Suprapubic skin (tissue), 4 donors: ENCODE data around the gene IER2. TPM values are rescaled to one million over a fixed set of nuclear protein-coding genes. Genes with fewer than 3 reads are reported as not detected.

Source experiments
- DNase-seq, 2 donors: peaks; one replicate each; pipeline ENCODE4 v3.0.0-alpha.2; 2019; ENCODE audit warnings: low spot score in 2 of 2
- H3K27ac ChIP-seq: fragments of 200-600 bp; sonication (generic); one replicate; pipeline ENCODE4 v1.5.1; 2019
- H3K27me3 ChIP-seq: fragments of 200-600 bp; sonication (generic); one replicate; pipeline ENCODE4 v1.5.1; 2019
- H3K36me3 ChIP-seq: fragments of 200-600 bp; sonication (generic); one replicate; pipeline ENCODE4 v1.5.1; 2019
- H3K4me1 ChIP-seq: fragments of 200-600 bp; sonication (generic); one replicate; pipeline ENCODE4 v1.5.1; 2019
- H3K4me3 ChIP-seq: fragments of 200-600 bp; sonication (generic); one replicate; pipeline ENCODE4 v1.5.1; 2019; ENCODE audit warnings: mild to moderate bottlenecking
- H3K9me3 ChIP-seq: fragments of 200-600 bp; sonication (generic); one replicate; pipeline ENCODE4 v1.5.1; 2019
- CTCF ChIP-seq, 2 donors: fragments of 200-600 bp in 1 of 2; fragments of 450-650 bp in 1 of 2; sonication (generic) in 1 of 2; IDR thresholded peaks; one replicate each; pipeline ENCODE4 v1.5.1; 2016 to 2019; ENCODE audit warnings: antibody characterized with exemption in 2 of 2, mild to moderate bottlenecking in 1 of 2, moderate library complexity in 1 of 2
- EP300 ChIP-seq: sonication (generic); formaldehyde crosslinking; IDR thresholded peaks from one replicate; pipeline ENCODE4 v1.6.1; 2017; ENCODE audit warnings: antibody characterized with exemption
- POLR2A ChIP-seq, 2 donors: fragments of 450-650 bp; IDR thresholded peaks; one replicate each; pipeline ENCODE4 v1.6.1; 2017; ENCODE audit warnings: antibody characterized with exemption in 2 of 2, mild to moderate bottlenecking in 2 of 2, moderate library complexity in 2 of 2
- POLR2AphosphoS5 ChIP-seq, 3 donors: sonication (generic); formaldehyde crosslinking; IDR thresholded peaks; one replicate each; pipeline ENCODE4 v1.6.1; 2017; ENCODE audit warnings: antibody characterized with exemption in 3 of 3
- WGBS: methylation state at CpG from one replicate; pipeline ENCODE4 v1.1.5; 2018; 5-methylcytosine and 5-hydroxymethylcytosine counted together
- total RNA-seq, 4 donors: library from RNA; depleted of rRNA; stranded (reverse); fragments of >200 nt; gene quantifications; one replicate each; pipeline ENCODE4 v1.1.0, GENCODE V29; 2016

The IER2 gene
- total RNA-seq, 4 donors from 2014 or later, result 154 to 377 (median 214) TPM

- H3K27me3 ChIP-seq, result no peaks in the 10 kb centered on the region
- DNase-seq, result no peak
- peak overlapping the region; percentile 79 for H3K4me3 ChIP-seq
- TF ChIP-seq POLR2A (IDR thresholded peaks at IDR 0.05), result no peak
- no peak for TF ChIP-seq EP300
- no peak for TF ChIP-seq CTCF (IDR thresholded peaks at IDR 0.05)
- no peak for TF ChIP-seq POLR2AphosphoS5 (IDR thresholded peaks at IDR 0.05)
- WGBS, result 2% methylated on average over 17 of the region's 25 CpGs
- peak overlapping the region; percentile 97 for H3K27ac ChIP-seq
- H3K9me3 ChIP-seq, result no peaks in the 10 kb centered on the region
- H3K4me1 ChIP-seq, result peaks cover 36% of the 10 kb centered on the region
- H3K36me3 ChIP-seq, result no peaks in the 10 kb centered on the region
These were observed 2.3 kb downstream of the IER2 start for GRCh38 chr19:13152356-13152973.

- Histone ChIP-seq H3K4me1 (peaks cover 36% of the 10 kb centered on the region), H3K36me3 (no peaks in the 10 kb centered on the region), H3K4me3 (peak overlapping the region; percentile 79), H3K27me3 (no peaks in the 10 kb centered on the region), H3K27ac (peak overlapping the region; percentile 97), H3K9me3 (no peaks in the 10 kb centered on the region)
- no CpG with 5 or more reads among the region's 59 CpGs for WGBS
- peak; percentile 99 to 100 for TF ChIP-seq POLR2A (IDR thresholded peaks at IDR 0.05)
- TF ChIP-seq EP300, result no peak
- peak; percentile 98 to 100 (median 99) for TF ChIP-seq POLR2AphosphoS5 (IDR thresholded peaks at IDR 0.05)
- no peak for TF ChIP-seq CTCF (IDR thresholded peaks at IDR 0.05)
- DNase-seq, result peak; percentile 97 to 99
These were observed 2.9 kb downstream of the IER2 start for GRCh38 chr19:13152974-13153568.

GRCh38 chr19:13153569-13154240, 3.5 kb downstream of the IER2 start:
- peak overlapping the region; percentile 79 for H3K4me3 ChIP-seq
- no peak for DNase-seq
- H3K27ac ChIP-seq, result peak overlapping the region; percentile 97
- no peaks in the 10 kb centered on the region for H3K36me3 ChIP-seq
- no peaks in the 10 kb centered on the region for H3K27me3 ChIP-seq
- peaks cover 32% of the 10 kb centered on the region for H3K4me1 ChIP-seq
- TF ChIP-seq EP300 (no peak), CTCF (IDR thresholded peaks at IDR 0.05) (no peak), POLR2A (IDR thresholded peaks at IDR 0.05) (no peak), POLR2AphosphoS5 (IDR thresholded peaks at IDR 0.05) (no peak)
- H3K9me3 ChIP-seq, result no peaks in the 10 kb centered on the region
- WGBS, result 0% methylated on average over 10 of the region's 69 CpGs

DNA sequence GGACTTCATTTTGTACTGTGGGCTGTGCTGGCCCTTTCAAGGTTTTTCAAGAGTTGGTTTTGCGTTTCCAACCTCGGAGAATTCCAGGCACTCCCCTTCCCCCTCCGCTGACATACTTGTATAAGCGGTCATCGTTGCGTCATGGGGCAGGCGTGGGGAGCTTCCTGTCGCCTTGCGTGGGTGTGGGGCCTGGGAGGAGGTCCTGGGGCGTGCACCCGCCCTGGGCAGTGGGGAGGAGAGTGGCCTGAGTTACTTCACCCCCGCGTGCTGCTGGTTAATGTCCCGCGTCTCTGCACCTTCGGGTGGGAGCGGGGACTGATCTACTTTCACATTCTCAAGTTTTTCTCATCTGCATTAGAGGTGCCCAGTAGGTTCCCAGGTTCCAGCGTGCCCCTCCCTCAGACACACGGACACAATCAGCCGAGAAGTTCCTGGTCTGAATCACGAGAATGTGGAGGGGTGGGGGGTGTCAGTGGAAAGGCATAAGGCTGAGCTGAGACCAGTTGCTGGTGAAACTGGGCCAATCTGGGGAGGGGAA, 4.1 kb downstream of the IER2 start:
- DNase-seq, result peak; percentile 98
- Histone ChIP-seq H3K4me1 (peaks cover 26% of the 10 kb centered on the region), H3K9me3 (no peaks in the 10 kb centered on the region), H3K4me3 (peak overlapping the region; percentile 79), H3K36me3 (no peaks in the 10 kb centered on the region), H3K27me3 (no peaks in the 10 kb centered on the region), H3K27ac (peak overlapping the region; percentile 97)
- WGBS, result 1% methylated on average over 16 of the region's 21 CpGs
- TF ChIP-seq CTCF (IDR thresholded peaks at IDR 0.05) (no peak), POLR2A (IDR thresholded peaks at IDR 0.05) (peak; percentile 17 to 75), POLR2AphosphoS5 (IDR thresholded peaks at IDR 0.05) (peak; percentile 56 to 92 (median 89)), EP300 (peak; percentile 62)
